Calu3 (cell line): Measurements from ENCODE around the gene RBL1. TPM values are rescaled to one million over a fixed set of nuclear protein-coding genes. Genes with fewer than 3 reads are reported as not detected.

Source experiments
- BruUV-seq: library from RNA; stranded (reverse); fragments of 400-500 nt; replicated peaks from 2 replicates; lab custom pipeline; 2021; lab: Mats Ljungman, UMichigan
- CTCF ChIA-PET: fragments of 300-600 bp; sonication (Branson Sonifier 250); formaldehyde crosslinking; loops from one replicate; lab custom pipeline; 2022; ENCODE audit warnings: antibody characterized with exemption; lab: Charles Lee
- DNase-seq: peaks from one replicate; pipeline ENCODE4 v3.0.0; 2022
- H3K27ac Mint-ChIP-seq: one replicate; pipeline ENCODE4 v1.8.0; 2022; ENCODE audit warnings: mixed read lengths; ENCODE audit not compliant: unreplicated experiment
- H3K27me3 Mint-ChIP-seq: one replicate; pipeline ENCODE4 v1.8.0; 2022; ENCODE audit warnings: mixed read lengths; ENCODE audit not compliant: unreplicated experiment
- H3K36me3 Mint-ChIP-seq: one replicate; pipeline ENCODE4 v1.8.0; 2022; ENCODE audit warnings: mild to moderate bottlenecking, moderate library complexity, mixed read lengths; ENCODE audit not compliant: insufficient read depth, unreplicated experiment
- H3K4me1 Mint-ChIP-seq: one replicate; pipeline ENCODE4 v1.8.0; 2022; ENCODE audit warnings: mild to moderate bottlenecking, low read depth, mixed read lengths; ENCODE audit not compliant: unreplicated experiment
- H3K4me3 Mint-ChIP-seq: one replicate; pipeline ENCODE4 v1.8.0; 2022; ENCODE audit warnings: mild to moderate bottlenecking, low read depth, moderate library complexity, mixed read lengths; ENCODE audit not compliant: unreplicated experiment
- H3K9me3 Mint-ChIP-seq: one replicate; pipeline ENCODE4 v1.8.0; 2022; ENCODE audit warnings: low read depth, mixed read lengths; ENCODE audit not compliant: unreplicated experiment
- intact Hi-C: fragments of 100-400 bp; cut with micrococcal nuclease; formaldehyde crosslinking; loops from one replicate; pipeline ENCODE4 v1.10.0; 2022; ENCODE audit not compliant: unreplicated experiment
- total RNA-seq: library from RNA; stranded (reverse); gene quantifications from 2 replicates; pipeline ENCODE4 v1.2.3, GENCODE V29; 2022
- TF ChIP-seq, protein P1 (sequence below): fragments of 200-600 bp; IDR thresholded peaks from one replicate; pipeline ENCODE4 v1.8.0; 2022; ENCODE audit warnings: antibody characterized with exemption; ENCODE audit not compliant: unreplicated experiment

The RBL1 gene
- total RNA-seq, 1 experiment from 2014 or later = 21.5 TPM

DNA sequence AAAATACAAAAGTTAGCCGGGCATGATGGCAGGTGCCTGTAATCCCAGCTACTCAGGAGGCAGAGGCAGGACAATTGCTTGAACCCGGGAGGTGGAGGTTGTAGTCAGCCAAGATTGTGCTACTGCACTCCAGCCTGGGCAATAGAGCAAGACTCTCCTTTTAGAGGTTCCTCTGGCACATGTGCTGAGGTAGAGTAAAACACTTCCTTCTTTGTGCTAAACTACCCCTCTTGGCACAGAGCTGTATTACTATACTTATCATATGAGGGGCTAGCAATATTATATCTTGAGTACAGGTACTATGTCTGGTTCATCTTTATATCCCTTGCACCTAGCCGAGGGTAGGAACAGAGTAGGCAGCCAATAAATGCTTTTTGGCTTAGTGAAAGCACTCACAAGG, 104.1 kb downstream of the RBL1 start:
- intact Hi-C loops = no loop called here
- no peak for DNase-seq
- Mint-ChIP-seq H3K27ac (no peak overlapping the region), H3K36me3 (peaks cover 30% of the 10 kb centered on the region), H3K27me3 (no peaks in the 10 kb centered on the region), H3K4me1 (no peaks in the 10 kb centered on the region), H3K4me3 (no peak overlapping the region), H3K9me3 (peaks cover 5% of the 10 kb centered on the region)
- TF ChIP-seq, protein P1, sequence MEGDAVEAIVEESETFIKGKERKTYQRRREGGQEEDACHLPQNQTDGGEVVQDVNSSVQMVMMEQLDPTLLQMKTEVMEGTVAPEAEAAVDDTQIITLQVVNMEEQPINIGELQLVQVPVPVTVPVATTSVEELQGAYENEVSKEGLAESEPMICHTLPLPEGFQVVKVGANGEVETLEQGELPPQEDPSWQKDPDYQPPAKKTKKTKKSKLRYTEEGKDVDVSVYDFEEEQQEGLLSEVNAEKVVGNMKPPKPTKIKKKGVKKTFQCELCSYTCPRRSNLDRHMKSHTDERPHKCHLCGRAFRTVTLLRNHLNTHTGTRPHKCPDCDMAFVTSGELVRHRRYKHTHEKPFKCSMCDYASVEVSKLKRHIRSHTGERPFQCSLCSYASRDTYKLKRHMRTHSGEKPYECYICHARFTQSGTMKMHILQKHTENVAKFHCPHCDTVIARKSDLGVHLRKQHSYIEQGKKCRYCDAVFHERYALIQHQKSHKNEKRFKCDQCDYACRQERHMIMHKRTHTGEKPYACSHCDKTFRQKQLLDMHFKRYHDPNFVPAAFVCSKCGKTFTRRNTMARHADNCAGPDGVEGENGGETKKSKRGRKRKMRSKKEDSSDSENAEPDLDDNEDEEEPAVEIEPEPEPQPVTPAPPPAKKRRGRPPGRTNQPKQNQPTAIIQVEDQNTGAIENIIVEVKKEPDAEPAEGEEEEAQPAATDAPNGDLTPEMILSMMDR = no peak
- BruUV-seq = no TSS peak
- CTCF ChIA-PET = interaction anchor here (0.6 to 0.7 kb wide), 2 partner anchors 11 to 238 kb away, joined by 3 read pairs; no protein-coding TSS in a partner anchor

DNA sequence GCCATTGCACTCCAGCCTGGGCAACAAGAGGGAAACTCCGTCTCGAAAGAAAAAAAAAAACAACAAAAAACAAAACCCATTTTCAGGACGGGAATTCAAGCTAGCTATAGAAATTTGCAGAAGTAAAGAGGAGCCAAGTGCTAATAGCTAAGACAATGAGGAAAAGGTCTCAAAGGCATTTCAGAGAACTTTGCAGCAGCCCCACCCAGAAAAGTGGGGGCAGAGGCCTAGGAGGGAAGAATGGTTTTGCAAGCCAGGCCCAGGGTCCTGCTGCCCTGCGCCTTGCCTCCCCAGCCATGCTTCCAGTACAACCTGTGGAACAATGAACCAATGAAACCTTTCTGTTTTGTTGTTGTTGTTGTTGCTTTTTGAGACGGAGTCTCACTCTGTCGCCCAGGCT, 106.0 kb downstream of the RBL1 start:
- intact Hi-C loops = no loop called here
- H3K9me3 Mint-ChIP-seq = peaks cover 5% of the 10 kb centered on the region
- TF ChIP-seq, protein P1 = no peak
- no peaks in the 10 kb centered on the region for H3K4me1 Mint-ChIP-seq
- DNase-seq = no peak
- no peak overlapping the region for H3K27ac Mint-ChIP-seq
- no peaks in the 10 kb centered on the region for H3K27me3 Mint-ChIP-seq
- H3K36me3 Mint-ChIP-seq = peaks cover 11% of the 10 kb centered on the region
- no TSS peak for BruUV-seq
- H3K4me3 Mint-ChIP-seq = no peak overlapping the region
- CTCF ChIA-PET = interaction anchor here (0.6 kb wide), 1 partner anchor 918 kb away, joined by 3 read pairs; no protein-coding TSS in a partner anchor

DNA sequence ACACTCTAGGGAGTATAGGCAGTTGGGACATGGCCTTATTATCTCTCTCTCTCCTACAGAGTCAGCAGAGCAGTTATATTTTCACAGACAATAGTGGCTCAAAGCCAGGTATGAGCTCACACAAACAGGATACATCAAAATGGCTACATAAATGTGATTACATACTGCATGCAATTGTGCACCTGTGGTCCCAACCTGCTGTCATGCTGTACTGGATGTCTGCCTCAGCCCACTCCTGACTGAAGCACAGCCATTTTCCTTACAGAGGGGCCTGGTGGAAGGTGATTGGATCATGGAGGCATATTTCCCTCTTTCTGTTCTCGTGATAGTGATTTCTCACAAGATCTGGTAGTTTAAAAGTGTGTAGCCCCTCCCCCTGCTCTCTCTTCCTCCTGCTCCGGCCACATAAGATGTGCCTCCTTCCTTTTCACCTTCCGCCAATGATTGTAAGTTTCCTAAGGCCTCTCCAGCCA, 107.3 kb downstream of the RBL1 start:
- no peaks in the 10 kb centered on the region for H3K4me1 Mint-ChIP-seq
- H3K9me3 Mint-ChIP-seq = peaks cover 5% of the 10 kb centered on the region
- H3K4me3 Mint-ChIP-seq = no peak overlapping the region
- no peak overlapping the region for H3K27ac Mint-ChIP-seq
- BruUV-seq = no TSS peak
- TF ChIP-seq, protein P1 = no peak
- peaks cover 5% of the 10 kb centered on the region for H3K36me3 Mint-ChIP-seq
- no peaks in the 10 kb centered on the region for H3K27me3 Mint-ChIP-seq
- intact Hi-C loops = no loop called here
- CTCF ChIA-PET = no interaction called here
- no peak for DNase-seq

DNA sequence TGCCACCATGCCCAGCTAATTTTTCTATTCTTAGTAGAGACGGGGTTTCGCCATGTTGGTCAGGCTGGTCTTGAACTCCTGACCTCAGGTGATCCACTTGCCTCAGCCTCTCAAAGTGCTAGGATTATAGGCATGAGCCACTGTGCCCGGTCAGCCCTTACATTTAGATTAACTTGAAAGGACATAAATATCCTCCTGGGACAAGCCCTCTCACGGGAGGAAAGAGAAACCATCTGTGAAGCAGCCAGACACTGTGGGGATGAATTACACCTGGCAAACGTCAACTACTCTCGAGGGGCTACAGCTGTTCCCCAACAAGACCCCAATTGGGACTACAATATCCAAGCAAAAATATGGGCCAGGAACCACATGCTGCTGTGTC, 111.5 kb downstream of the RBL1 start:
- TF ChIP-seq, protein P1 = no peak
- CTCF ChIA-PET = no interaction called here
- Mint-ChIP-seq H3K9me3 (no peaks in the 10 kb centered on the region), H3K36me3 (no peaks in the 10 kb centered on the region), H3K4me3 (no peak overlapping the region), H3K4me1 (no peaks in the 10 kb centered on the region), H3K27ac (no peak overlapping the region), H3K27me3 (no peaks in the 10 kb centered on the region)
- no TSS peak for BruUV-seq
- intact Hi-C loops = no loop called here
- DNase-seq = no peak
